Myocyte (in vitro differentiated cells): ENCODE results near the gene RAB6A. TPM values are rescaled to one million over a fixed set of nuclear protein-coding genes. Genes with fewer than 3 reads are reported as not detected.
A peak's percentile ranks its signal among the peaks of the same experiment; 100 is the strongest.
"Not testable (repeated sequence)": the region's sequence is repeated elsewhere in the genome, so short reads cannot be mapped to it uniquely, and the experiment has no call there.

Experiments
- DNase-seq: peaks from one replicate; pipeline ENCODE4 v3.0.0-alpha.2; 2012; ENCODE audit warnings: low read depth
- polyA plus RNA-seq: library from polyadenylated mRNA; unstranded; fragments of >200 nt; gene quantifications from one replicate; pipeline ENCODE4 v1.2.1, GENCODE V29; 2012; ENCODE audit warnings: missing spikeins
- total RNA-seq: library from RNA; depleted of rRNA; stranded (reverse); fragments of >200 nt; gene quantifications from 2 replicates; pipeline ENCODE4 v1.2.3, GENCODE V29; 2014

Gene RAB6A
- total RNA-seq: 140 and 142 TPM in 2 replicates
- polyA plus RNA-seq: 90.1 TPM

GRCh38 chr11:73760679-73761402, at the start of gene RAB6A:
RAB6A (minus strand) TSS chr11:73761074; CDS start chr11:73760635, 439 bp downstream.
- peak; percentile 100 for DNase-seq

- DNase-seq: no peak
Measured at GRCh38 chr11:73810637-73811036, 49.8 kb upstream of the RAB6A start.

DNA sequence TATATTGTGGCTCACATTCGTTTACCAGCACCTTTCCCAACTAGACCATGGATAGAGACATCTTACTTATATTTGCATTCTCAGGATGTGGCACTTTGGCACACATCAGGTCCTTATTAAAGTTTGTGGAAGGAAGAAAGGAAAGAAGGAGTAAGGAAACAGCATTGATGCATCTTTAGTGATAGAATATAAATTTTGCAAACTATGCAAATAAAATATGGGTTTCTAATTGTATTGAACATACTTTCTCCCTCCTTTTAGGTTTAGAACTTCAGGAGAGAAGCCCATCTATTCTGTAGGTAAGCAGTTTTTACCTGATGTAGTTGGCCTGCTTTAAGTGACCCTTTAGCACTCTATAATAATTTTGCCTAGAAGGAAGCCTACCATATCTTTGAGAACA, 47.2 kb upstream of the RAB6A start:
- DNase-seq: no peak

DNA sequence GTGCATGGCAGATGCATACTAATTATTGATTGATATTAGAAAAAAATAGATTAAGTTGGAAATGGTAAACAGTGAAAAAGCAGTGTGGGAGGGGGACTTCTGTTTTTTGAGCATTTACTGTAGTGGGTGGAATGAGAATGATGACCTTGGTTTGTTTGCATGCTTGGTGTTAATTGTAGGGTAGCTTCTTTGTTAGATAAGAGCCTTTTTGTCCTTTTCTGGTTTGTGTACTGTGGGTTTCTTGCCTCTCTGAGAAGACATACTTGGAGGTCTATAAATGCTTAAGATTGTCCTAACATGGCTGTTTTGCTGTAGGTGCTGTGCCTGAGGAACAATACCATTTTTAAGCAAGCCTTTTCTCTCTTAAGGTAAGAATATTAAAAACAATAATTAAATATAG, 43.8 kb upstream of the RAB6A start:
- DNase-seq: no peak

DNA sequence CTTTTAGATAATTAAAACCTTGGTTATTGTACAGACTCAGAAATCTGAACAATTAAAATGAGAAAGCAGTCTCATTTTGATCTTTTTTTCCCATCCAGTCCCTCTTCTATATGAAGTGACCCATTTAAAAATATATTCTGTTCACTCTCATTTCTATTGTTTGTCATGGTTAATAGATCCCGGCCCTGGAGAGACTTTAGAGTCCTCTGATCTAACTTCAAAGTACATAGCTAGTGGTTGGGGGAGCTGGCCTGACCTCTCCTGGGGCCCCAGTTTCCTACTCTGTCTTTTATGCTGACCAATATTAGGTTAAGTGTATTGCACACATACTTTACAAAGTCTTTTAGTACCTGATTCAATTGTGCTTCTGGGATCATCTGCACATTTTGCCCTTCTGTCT, 40.3 kb upstream of the RAB6A start:
- no peak for DNase-seq

- no peak for DNase-seq
Measured at GRCh38 chr11:73800276-73800806, 39.5 kb upstream of the RAB6A start.

DNA sequence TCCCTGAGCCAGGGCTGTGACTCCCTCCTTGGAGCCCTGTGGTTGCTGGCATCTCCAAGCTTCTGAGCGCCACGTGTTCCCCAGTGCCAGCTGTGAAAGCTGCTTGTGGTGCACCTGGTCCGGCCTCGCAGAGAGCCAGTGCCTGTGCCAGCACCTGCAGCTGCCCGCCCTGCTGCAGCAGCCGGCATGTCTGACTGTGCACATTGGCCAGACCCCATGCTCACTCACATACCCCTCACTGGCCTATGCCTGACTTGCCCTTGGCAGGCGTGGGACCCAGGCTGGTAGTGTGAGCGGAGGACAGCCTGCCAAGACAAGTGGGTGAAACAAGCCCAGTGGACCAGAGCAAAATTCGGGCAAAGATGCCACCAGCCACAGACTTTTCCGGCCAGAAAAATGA, 36.6 kb upstream of the RAB6A start:
- DNase-seq: peak; percentile 84

DNA sequence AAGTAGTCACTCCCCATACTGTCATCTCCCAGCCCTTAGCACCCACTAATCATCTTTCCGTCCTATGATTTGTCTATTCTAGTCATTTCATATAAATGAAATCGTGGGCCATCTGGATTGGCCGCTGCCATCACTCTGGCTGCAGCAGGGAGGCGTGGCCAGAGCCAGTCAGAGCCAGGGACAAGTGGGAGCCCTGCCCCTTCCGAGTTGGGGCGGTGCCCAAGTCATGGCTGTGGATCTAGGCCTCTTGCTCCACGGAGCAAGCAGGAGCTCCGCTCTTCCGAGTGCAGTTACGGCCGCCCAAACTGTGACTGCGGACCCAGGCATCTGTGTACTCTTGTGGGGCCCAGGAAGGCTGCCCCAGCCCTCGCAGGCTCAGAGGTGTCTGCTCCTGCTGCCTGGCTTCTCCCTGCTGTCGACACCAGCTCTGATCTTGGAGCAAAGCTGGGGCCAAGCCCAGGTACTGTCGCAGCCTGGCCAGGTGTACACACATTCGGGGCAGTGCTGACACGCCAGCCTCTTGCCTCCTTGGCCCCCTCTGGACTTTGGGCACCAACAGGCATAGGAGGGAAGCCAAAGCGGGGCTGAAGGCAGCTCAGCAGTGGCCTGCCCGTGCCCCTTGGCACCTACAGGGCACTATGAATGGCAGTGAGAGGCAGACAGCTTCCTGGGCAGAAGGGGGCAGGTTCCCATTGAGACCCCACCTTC, 35.2 kb upstream of the RAB6A start:
- DNase-seq: no peak

DNA sequence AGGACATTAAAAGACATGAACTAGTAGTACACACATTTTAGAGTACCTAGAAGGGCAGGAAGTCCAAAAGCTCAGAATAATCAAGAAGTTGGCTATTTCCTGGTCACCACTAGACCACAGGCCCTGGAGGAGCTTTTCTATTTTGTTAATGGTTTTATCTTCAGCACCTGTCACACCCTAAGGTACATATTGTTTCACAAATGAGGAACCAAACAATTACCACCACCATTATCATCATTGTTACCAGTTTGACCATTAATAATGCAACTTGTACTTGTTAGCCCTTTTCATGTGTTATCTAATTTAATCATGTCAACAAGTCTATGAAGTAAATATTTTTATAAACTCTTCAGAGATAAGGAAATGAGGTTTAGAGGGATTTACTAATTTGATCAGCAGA, 31.7 kb upstream of the RAB6A start:
- no peak for DNase-seq

DNA sequence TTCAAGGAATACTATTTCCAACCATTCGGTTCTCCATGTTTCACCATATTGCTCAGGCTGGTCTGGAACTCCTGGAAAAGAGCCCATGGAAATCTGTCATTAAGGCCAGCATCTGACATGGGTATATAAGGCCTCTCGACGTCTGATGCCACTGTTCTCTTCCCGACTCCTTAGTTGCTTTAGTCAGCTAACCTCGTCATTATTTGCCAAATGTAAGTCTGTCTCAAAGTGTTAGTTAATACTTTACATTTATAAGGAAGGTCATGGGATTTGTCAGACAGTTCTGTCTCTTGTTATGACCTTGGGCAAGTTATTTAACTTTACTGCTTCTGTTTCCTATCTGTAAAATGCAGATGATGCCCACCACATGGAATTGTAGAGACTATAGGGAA, 28.4 kb upstream of the RAB6A start:
- no peak for DNase-seq

DNA sequence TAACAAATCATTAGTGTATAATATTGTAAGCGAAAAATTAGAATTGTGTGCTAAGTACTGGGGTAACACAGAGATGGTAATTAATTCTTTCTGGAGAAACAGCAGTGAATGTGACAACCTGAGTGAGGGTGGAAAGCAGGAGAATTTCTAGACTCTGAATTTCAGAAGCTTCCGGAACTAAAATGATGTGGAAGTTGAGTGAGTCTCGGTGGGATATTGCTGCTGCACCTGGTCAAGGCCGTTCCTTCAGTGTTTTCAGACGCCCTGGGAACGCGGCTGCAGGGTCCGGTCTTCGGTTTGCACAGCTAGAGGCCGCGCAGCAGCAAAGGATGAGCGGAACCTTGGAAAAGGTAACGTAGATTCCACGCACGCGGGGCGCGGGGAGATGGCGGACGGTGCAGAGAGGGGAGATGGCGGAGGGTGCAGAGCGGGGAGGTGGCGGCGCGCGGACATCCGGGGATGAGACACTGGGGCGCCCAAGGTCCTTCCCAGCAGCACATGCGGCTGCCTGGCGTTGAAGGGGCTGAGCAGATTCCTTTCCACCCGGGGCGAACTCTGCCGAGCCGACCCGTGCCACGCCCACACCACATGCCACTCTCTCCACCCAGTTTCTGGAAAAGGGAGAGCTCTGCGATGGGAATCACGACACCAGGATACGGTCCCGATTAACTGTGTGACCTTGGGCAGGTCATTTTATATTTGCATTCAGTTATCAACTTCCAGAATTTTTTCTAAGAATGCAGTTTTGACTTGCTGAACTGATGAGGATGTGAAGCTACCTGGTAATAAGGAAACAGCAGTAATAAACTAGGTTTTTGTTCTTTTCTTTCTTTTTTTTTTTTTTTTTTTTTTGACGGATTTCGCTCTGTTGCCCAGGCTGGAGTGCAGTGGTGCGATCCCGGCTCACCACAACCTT, 27.0 kb upstream of the RAB6A start, which contains the start of gene MRPL48:
MRPL48 (plus strand) TSS at position 232 of the 916 bp plus-strand sequence; CDS start at position 330, 98 bp downstream.
- DNase-seq: peak; percentile 97

GRCh38 chr11:73787051-73787642, 26.3 kb upstream of the RAB6A start:
- DNase-seq: no peak

DNA sequence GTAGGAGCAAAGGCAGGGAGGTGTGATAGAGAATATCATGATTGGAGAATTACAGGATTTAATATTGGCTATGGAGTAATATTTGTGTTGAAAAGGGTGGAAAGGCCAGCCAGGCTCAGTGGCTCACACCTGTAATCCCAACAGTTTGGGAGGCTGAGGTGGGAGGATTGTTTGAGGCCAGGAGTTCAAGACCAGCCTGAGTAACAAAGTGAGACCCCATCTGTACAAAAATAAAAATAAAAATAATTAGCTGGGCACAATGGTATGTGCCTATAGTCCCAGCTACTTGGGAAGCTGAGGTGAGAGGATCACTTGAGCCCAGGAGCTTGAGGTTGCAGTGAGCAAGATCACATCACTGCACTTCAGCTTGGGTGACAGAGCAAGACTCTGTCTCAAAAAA, 24.6 kb upstream of the RAB6A start:
- DNase-seq: not testable (repeated sequence)

- DNase-seq: no peak
Measured at GRCh38 chr11:73784734-73785133, 23.9 kb upstream of the RAB6A start.

DNA sequence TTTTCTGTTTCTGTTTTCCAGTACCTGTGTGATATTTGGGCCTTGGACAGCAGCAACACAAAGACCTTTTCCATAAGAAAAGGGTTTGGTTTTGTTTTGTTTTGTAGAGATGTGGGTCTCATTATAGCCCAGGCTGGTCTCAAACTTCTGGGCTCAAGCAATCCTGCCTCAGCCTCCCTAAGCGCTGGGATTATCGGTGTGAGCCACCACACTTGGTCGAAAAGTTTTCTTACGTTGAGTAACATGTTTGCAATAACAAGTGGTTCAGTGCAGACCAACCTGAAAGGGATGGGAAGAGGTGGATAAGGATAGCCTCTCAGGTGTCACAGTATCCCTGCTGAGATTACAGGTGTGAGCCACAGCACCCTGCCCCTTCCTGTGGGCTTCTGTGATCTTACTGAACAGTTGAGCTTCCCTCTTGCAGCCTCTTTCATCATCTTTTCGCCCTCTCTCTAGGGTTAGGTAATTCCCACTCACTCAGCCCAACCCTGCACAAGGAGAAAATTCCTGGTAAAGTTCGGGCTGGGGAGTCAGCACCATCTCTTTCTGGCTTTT, 23.3 kb upstream of the RAB6A start:
- no peak for DNase-seq

DNA sequence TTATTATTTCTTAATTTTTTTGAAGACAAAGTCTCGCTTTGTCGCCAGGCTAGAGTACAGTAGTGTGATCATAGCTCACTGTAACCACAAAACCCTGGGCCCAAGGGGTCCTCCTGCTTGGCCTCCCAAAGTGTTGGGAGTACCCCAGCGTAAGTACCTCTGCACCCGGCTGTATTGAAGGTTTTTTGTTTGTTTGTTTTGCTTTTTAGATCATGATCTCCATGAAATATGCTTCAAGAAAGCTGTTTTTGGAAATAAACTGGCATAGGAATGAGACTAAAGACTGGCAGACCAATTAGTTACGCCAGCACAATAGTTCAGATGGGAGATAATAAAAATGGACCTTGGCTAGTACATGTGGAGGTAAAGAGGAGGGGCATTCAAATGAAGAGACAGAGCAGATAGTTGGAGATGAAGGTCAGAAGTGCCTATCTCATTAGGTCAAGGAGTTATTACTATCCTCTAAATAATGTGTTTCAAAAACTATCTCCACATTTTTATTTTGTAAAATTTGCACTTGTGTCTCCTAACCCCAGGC, 22.7 kb upstream of the RAB6A start:
- DNase-seq: no peak

- DNase-seq: no peak
Measured at GRCh38 chr11:73781303-73781702, 20.4 kb upstream of the RAB6A start.

- DNase-seq: peak; percentile 99
Measured at GRCh38 chr11:73779084-73779902, 18.4 kb upstream of the RAB6A start.

DNA sequence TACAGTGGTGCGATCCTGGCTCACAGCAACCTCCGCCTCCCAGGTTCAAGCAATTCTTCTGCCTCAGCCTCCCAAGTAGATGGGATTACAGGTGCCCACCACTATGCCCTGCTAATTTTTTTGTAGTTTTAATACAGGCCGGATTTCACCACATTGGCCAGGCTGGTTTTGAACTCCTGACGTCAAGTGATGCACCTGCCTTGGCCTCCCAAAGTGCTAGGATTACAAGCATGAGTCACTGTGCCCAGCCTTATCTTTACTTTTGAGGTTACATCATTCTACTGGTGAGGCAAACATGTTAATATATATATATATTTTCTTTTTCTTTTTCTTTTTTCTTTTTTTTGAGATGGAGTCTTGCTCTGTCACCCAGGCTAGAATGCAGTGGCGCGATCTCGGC, 9.9 kb upstream of the RAB6A start:
- not testable (repeated sequence) for DNase-seq
